HEK293T (cell line): ENCODE data around the gene MTREX.
A peak's percentile ranks its signal among the peaks of the same experiment; 100 is the strongest.

ENCODE experiments used
- CTCF ChIA-PET: fragments of 350-600 bp; formaldehyde crosslinking; extraction: SDS; loops from one replicate; lab custom pipeline; 2021; ENCODE audit warnings: antibody characterized with exemption, inconsistent platforms; lab: Yijun Ruan, JAX
- POLR2A ChIA-PET: fragments of 350-600 bp; formaldehyde crosslinking; extraction: SDS; loops from one replicate; lab custom pipeline; 2020; ENCODE audit warnings: antibody characterized with exemption, inconsistent platforms; lab: Yijun Ruan, JAX
- DNase-seq: peaks from one replicate; pipeline ENCODE4 v3.0.0; 2012; ENCODE audit warnings: mixed read lengths; ENCODE audit errors: extremely low spot score
- ARNT ChIP-seq: fragments of 450-650 bp; IDR thresholded peaks from 2 replicates; pipeline ENCODE4 v1.6.1; 2017; ENCODE audit warnings: mild to moderate bottlenecking
- BHLHE40 ChIP-seq: fragments of 450-650 bp; IDR thresholded peaks from 2 replicates; pipeline ENCODE4 v1.6.1; 2016; ENCODE audit warnings: mild to moderate bottlenecking, moderate library complexity, borderline replicate concordance
- CTBP1 ChIP-seq: fragments of 450-650 bp; IDR thresholded peaks from 2 replicates; pipeline ENCODE4 v1.6.1; 2016; ENCODE audit warnings: borderline replicate concordance
- ELF4 ChIP-seq: fragments of 450-650 bp; IDR thresholded peaks from 2 replicates; pipeline ENCODE4 v1.6.1; 2017; ENCODE audit warnings: antibody characterized with exemption
- FOXA1 ChIP-seq: fragments of 450-650 bp; IDR thresholded peaks from 2 replicates; pipeline ENCODE4 v1.6.1; 2016; ENCODE audit warnings: mild to moderate bottlenecking
- FOXK2 ChIP-seq: fragments of 450-650 bp; IDR thresholded peaks from 2 replicates; pipeline ENCODE4 v1.6.1; 2016; ENCODE audit warnings: mild to moderate bottlenecking
- FOXM1 ChIP-seq: fragments of 450-650 bp; IDR thresholded peaks from 2 replicates; pipeline ENCODE4 v1.6.1; 2017; ENCODE audit warnings: mild to moderate bottlenecking, borderline replicate concordance
- HDGF ChIP-seq: fragments of 450-650 bp; IDR thresholded peaks from 2 replicates; pipeline ENCODE4 v1.6.1; 2017; ENCODE audit warnings: antibody characterized with exemption, borderline replicate concordance
- L3MBTL2 ChIP-seq: fragments of 450-650 bp; conservative IDR thresholded peaks from 2 replicates; pipeline ENCODE4 v1.6.1; 2016; ENCODE audit warnings: mild to moderate bottlenecking
- LEF1 ChIP-seq: fragments of 450-650 bp; IDR thresholded peaks from 2 replicates; pipeline ENCODE4 v1.6.1; 2017; ENCODE audit warnings: mild to moderate bottlenecking, borderline replicate concordance
- NFRKB ChIP-seq: fragments of 450-650 bp; IDR thresholded peaks from 2 replicates; pipeline ENCODE4 v1.6.1; 2016; ENCODE audit warnings: mild to moderate bottlenecking, moderate library complexity
- PKNOX1 ChIP-seq: fragments of 450-650 bp; IDR thresholded peaks from 2 replicates; pipeline ENCODE4 v1.6.1; 2016
- SP1 ChIP-seq: fragments of 450-650 bp; IDR thresholded peaks from 2 replicates; pipeline ENCODE4 v1.6.1; 2017
- SUZ12 ChIP-seq: fragments of 450-650 bp; IDR thresholded peaks from 2 replicates; pipeline ENCODE4 v1.6.1; 2016; ENCODE audit warnings: mild to moderate bottlenecking
- TARDBP ChIP-seq: fragments of 450-650 bp; IDR thresholded peaks from 2 replicates; pipeline ENCODE4 v1.6.1; 2016
- ZNF384 ChIP-seq: fragments of 450-650 bp; IDR thresholded peaks from 2 replicates; pipeline ENCODE4 v1.6.1; 2016

MTREX gene

GRCh38 chr5:55307383-55308253, at the start of gene MTREX, which contains the start of gene DHX29:
Gene MTREX, plus strand, starts transcription at chr5:55307989. Its CDS starts 25 bp downstream, at chr5:55308014.
Gene DHX29, minus strand, starts transcription at chr5:55307694. Its CDS starts 121 bp downstream, at chr5:55307573.
- peak; percentile 88 for DNase-seq
- TF ChIP-seq ZNF384 = peak; percentile 80; the same call in 1 of the 2 replicates
- TF ChIP-seq L3MBTL2 = peak; percentile 95
- TF ChIP-seq NFRKB = peak; percentile 88
- no peak for TF ChIP-seq HDGF
- no peak for TF ChIP-seq ARNT
- 0 out of 2 replicates have a peak, but pooled peaks have one; percentile 21 for TF ChIP-seq ELF4
- ChIA-PET POLR2A (interaction anchor here (0.6 to 1.7 kb wide), 10 partner anchors 10 to 385 kb away, joined by 3 to 8 read pairs (median 3); partner anchors contain the start of gene CCNO), CTCF (interaction anchor here (0.5 to 1.6 kb wide), 4 partner anchors 79 to 384 kb away, joined by 3 to 6 read pairs (median 4); no protein-coding TSS in a partner anchor)

GRCh38 chr5:55258339-55258738, 49.5 kb upstream of the MTREX start:
- POLR2A ChIA-PET = no interaction called here
- TF ChIP-seq L3MBTL2 (no peak), LEF1 (no peak), TARDBP (no peak), ELF4 (no peak), FOXK2 (no peak), FOXA1 (no peak), PKNOX1 (no peak), CTBP1 (no peak), ZNF384 (no peak), FOXM1 (no peak)
- CTCF ChIA-PET = no interaction called here
- DNase-seq = no peak

- ChIA-PET POLR2A (no interaction called here), CTCF (no interaction called here)
- no peak for TF ChIP-seq NFRKB
- no peak for TF ChIP-seq ARNT
- TF ChIP-seq CTBP1 = no peak
- no peak for TF ChIP-seq FOXA1
- no peak for TF ChIP-seq HDGF
- TF ChIP-seq FOXM1 = no peak
- no peak for TF ChIP-seq L3MBTL2
- no peak for TF ChIP-seq ELF4
- TF ChIP-seq BHLHE40 = no peak
- no peak for TF ChIP-seq SP1
- no peak for TF ChIP-seq TARDBP
- TF ChIP-seq LEF1 = no peak
- no peak for TF ChIP-seq PKNOX1
- no peak for TF ChIP-seq ZNF384
- no peak for TF ChIP-seq SUZ12
- TF ChIP-seq FOXK2 = no peak
- no peak for DNase-seq
These were observed 31.0 kb upstream of the MTREX start for GRCh38 chr5:55276771-55277170.

- DNase-seq = no peak
- CTCF ChIA-PET = no interaction called here
- POLR2A ChIA-PET = no interaction called here
- TF ChIP-seq L3MBTL2 (no peak), ARNT (no peak), HDGF (no peak), FOXM1 (no peak), FOXK2 (no peak), ZNF384 (no peak), LEF1 (no peak), SP1 (no peak), TARDBP (no peak), NFRKB (no peak), BHLHE40 (no peak), FOXA1 (no peak), ELF4 (no peak), CTBP1 (no peak), SUZ12 (no peak), PKNOX1 (no peak)
These were observed 29.0 kb upstream of the MTREX start for GRCh38 chr5:55278778-55279177.

GRCh38 chr5:55286411-55286933, 21.3 kb upstream of the MTREX start:
- ChIA-PET POLR2A (no interaction called here), CTCF (no interaction called here)
- TF ChIP-seq FOXA1 (no peak), SP1 (no peak), BHLHE40 (no peak)
- DNase-seq = no peak

- no peak for DNase-seq
- ChIA-PET CTCF (interaction anchor here (0.6 kb wide), 1 partner anchor 385 kb away, joined by 3 read pairs; no protein-coding TSS in a partner anchor), POLR2A (no interaction called here)
- TF ChIP-seq NFRKB (no peak), PKNOX1 (no peak), ZNF384 (no peak), BHLHE40 (no peak), L3MBTL2 (no peak), SUZ12 (no peak), CTBP1 (no peak), FOXK2 (no peak), FOXM1 (no peak), LEF1 (no peak), FOXA1 (no peak), ARNT (no peak), SP1 (no peak), TARDBP (no peak), ELF4 (no peak), HDGF (no peak)
These were observed 18.0 kb upstream of the MTREX start for GRCh38 chr5:55289808-55290207.
